GM21723 (cell line): ENCODE results near the gene DLL1.
"Not testable (repeated sequence)": the region's sequence is repeated elsewhere in the genome, so short reads cannot be mapped to it uniquely, and the experiment has no call there.

Experiments
- ATAC-seq: cut with Tn5 transposase; IDR thresholded peaks from one replicate; pipeline ENCODE4 v1.9.1; 2021; ENCODE audit warnings: mild to moderate bottlenecking, moderate library complexity; ENCODE audit not compliant: unreplicated experiment

DLL1 gene

DNA sequence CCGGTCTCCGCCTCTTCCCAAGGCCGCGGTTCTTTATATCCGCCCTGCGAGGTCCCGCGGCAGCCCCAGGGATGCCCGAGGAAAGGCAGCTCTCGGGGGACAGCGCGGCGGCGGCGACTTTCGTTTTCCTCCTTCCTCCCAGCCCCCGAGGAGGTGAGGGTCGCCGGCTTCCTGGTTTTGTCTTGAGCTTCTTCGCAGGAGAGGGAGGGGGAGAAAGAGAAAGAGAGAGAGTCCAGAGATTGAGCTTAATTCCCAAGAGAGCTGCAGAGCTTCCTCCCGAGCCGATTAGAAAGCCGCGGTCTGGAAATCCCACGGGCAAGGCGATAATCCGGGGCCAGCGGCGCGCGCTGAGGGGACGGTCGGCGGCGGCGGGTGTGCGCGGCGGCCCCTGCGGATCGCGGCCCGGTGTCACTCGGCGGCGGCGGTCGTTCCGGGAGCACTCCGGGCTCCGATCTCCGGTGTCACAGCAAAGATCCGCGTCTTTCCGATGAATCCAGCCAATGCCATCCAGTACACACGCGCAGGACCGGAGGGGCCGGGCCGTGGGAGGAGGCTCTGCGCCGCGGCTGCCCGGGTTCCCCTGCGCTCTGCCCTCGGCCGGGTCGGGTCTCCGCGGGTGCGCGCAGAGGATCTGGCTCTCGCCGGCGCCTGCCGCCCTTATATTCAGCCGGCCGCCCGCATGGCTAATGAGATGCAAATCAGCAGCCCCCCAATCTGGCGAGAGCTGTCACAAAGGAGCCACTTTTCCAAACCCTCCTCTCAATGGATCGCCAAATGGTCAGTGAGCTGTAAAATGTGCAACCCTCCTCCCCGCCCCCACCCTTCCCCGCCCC lies at the start of gene DLL1:
DLL1 (minus strand) TSS at position 783 of the 833 bp plus-strand sequence. CDS start 939 bp downstream, outside the sequence.
- ATAC-seq = no peak

- ATAC-seq = not testable (repeated sequence)
Observed at GRCh38 chr6:170335199-170335598, 44.3 kb upstream of the DLL1 start.

GRCh38 chr6:170329321-170329720 lies 38.4 kb upstream of the DLL1 start:
- ATAC-seq = no peak

GRCh38 chr6:170317718-170318117 lies 26.8 kb upstream of the DLL1 start:
- ATAC-seq = no peak

- ATAC-seq = no peak
Observed at GRCh38 chr6:170317076-170317475, 26.2 kb upstream of the DLL1 start.

GRCh38 chr6:170316071-170316470 lies 25.2 kb upstream of the DLL1 start:
- no peak for ATAC-seq

DNA sequence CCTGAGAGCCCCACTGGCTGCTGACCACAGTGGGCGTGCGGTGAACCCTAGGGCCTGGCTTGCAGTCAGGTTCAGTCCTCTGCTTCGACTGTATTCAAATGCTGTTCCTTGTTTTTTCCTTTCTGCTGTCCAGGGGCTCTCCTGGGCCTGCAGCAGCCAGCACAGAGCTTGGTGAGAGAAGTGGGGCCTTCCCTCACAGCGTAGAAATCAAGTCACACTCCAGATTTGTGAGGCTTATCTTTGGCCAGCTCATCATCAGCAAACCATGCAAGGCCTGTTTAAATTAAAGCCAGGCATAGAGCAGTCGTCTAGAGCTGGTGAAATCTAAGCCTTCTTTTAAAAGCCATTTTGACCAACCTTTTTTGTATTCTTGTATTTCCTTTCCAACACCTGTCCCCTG lies 24.1 kb upstream of the DLL1 start:
- no peak for ATAC-seq

GRCh38 chr6:170313716-170314295 lies 22.9 kb upstream of the DLL1 start:
- ATAC-seq = no peak

DNA sequence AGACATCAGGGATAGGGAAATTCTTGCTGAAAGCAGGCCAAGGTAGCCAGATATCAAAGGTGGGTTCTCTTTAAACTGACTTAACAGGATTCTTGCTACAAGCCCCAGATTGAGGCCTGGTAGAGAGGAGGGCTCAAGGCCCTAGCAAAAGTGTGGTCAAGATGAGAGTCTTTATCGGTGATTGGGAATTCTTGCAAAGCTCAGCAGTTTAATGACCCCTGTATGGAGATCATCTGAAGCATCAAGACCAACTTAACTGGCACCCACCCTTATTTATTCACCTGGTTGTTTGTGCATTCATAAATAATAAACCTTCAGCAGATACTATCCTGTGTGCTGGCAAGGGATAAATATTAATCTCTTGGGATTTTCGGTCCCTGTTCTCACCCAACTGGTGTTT lies 22.0 kb upstream of the DLL1 start:
- ATAC-seq = no peak

DNA sequence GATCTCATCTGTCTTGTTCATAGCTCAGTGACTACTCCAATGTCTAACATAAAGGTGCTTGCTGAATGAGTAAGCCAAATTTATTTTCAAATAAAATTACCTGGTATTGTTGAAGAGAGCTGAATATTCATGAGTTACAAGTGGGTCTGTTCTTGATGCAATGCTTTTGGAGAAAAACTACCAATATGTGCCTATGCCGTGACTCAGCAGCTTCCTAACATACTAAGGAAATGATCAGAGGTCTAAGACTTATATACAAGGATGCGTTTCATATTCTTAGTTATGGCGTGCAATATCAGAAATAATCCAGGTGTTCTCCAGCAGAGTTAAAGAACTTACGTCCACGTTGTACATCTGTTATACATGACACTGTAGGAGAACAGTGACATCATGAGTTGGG lies 20.8 kb upstream of the DLL1 start:
- ATAC-seq = no peak

- ATAC-seq = no peak
Observed at GRCh38 chr6:170308761-170309160, 17.9 kb upstream of the DLL1 start.

DNA sequence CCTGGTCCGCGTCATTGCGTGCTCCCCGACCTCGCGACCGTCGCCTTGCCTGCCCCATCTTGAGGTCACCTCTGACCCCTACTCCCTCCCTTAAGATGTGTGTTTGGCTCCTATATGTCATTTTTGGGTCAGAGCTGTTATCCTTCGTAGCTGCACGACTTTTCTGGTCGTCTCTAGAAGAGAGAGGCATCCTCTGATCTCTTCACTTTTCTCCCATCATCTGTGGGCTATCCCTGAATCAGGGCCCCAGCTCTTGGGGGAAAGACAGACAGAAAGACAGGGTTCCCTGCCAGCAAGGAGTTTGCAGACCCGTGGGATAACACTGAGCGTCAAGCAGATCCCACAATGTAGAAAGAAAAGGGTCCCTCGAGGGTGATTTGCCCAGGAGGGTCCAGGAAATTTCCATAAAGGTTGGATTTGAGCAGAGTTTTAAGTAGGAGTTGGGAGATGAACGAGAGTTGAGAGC lies 16.2 kb upstream of the DLL1 start:
- ATAC-seq = no peak

GRCh38 chr6:170306324-170307079 lies 15.6 kb upstream of the DLL1 start, which contains the start of gene FAM120B:
TSS of gene FAM120B (plus strand) at chr6:170306758. CDS start at chr6:170317391, 10,633 bp downstream.
- peak; percentile 98 for ATAC-seq

GRCh38 chr6:170305805-170306323 lies 15.0 kb upstream of the DLL1 start:
- no peak for ATAC-seq

DNA sequence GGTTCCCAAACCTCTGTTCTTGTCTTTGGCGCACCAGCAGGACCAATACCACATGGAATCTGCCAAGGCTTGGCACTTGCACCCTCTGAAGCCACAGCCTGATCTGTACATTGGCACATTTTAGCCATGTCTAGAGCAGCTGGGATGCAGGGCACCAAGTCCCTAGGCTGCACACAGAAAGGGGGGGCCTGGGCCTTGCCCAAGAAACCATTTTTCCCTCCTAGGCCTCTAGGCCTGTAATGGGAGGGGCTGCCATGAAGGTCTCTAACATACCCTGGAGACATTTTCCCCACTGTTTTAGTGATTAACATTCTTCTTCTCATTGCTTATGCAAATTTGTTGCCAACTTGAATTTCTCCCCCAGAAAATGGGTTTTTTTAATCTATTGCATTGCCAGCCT lies 10.3 kb upstream of the DLL1 start:
- no peak for ATAC-seq

DNA sequence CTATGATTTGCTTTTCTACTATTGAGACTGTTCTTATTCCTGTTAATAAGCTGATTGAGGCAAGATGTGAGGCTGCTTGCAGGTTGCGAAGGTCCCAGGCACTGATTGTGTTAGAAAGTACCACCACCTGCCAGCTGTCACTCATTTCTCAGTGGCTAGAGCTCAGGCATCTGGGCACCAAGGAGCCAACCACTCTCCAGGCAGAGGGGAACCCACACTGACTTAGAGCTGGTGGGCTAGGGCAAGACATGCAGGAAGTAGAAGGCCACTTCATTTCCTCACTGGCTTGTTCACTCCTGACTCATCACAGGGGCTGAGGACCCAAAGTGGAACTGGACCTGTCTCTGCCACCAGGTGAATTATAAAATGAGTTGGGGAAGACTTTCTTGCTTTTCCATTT lies 7.8 kb upstream of the DLL1 start:
- no peak for ATAC-seq

- no peak for ATAC-seq
Observed at GRCh38 chr6:170297576-170298330, 6.9 kb upstream of the DLL1 start.

- no peak for ATAC-seq
Observed at GRCh38 chr6:170296746-170297575, 6.1 kb upstream of the DLL1 start.

DNA sequence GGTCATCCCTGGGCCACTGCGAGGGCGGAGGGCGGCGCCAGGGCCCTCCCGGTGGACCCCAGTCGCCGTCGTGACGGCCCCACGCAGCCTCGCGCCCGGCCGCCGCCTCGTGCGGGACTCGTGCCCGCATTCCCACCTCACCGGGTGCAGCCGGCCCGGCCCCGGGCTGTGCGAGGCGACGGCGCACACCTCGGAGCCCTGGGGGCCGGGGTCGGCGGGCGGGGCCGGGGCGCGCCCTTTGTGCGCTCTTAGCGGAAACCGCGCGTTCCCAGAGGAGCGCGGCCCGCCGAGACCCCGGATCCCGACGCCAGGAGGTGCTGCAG lies 5.5 kb upstream of the DLL1 start:
- ATAC-seq = no peak
